ENCODE data around the gene OLFML2A.

The OLFML2A gene

GRCh38 chr9:124860582-124861341 lies 83.8 kb downstream of the OLFML2A start:
- WGBS (ENCODE audit: insufficient coverage), result 21% methylated on average over 10 of the region's 12 CpGs
- ChIA-PET POLR2A (interaction anchor here (0.6 to 2.3 kb wide), 3 partner anchors 7 to 89 kb away, joined by 4 to 8 read pairs (median 7); partner anchors contain the start of gene WDR38), CTCF (interaction anchor here (0.7 to 21.5 kb wide), 8 partner anchors 8 to 95 kb away, joined by 3 to 547 read pairs (median 4); partner anchors contain the start of genes NR6A1, OLFML2A and WDR38)
- no peak for DNase-seq
- no peaks in the 10 kb centered on the region for H3K9me3 ChIP-seq (ENCODE audit: control extremely low read depth in 1 of 5, control insufficient read depth in 4 of 5, insufficient read depth in 2 of 5, low read depth in 1 of 5, low read length in 4 of 5)
- H3K4me1 ChIP-seq (ENCODE audit: control extremely low read depth in 1 of 4, control insufficient read depth in 4 of 4, insufficient read depth in 4 of 4, low read length in 3 of 4), result peaks cover 11 to 35% (median 26%) of the 10 kb centered on the region in 4 experiments
- peaks cover 15 to 49% (median 41%) of the 10 kb centered on the region in 4 experiments for H3K36me3 ChIP-seq (ENCODE audit: control insufficient read depth in 4 of 4, insufficient read depth in 4 of 4, low read length in 3 of 4)
- no peaks in the 10 kb centered on the region for H3K27me3 ChIP-seq (replicated peaks in 2 of 5; ENCODE audit: control insufficient read depth in 4 of 5, insufficient read depth in 5 of 5, low read length in 4 of 5)
- H3K27ac ChIP-seq (ENCODE audit: insufficient read depth in 1 of 2, low read depth in 1 of 2, low read length in 2 of 2, poor library complexity in 1 of 2, severe bottlenecking in 2 of 2), result peak overlapping the region; percentile 91 to 96
- H3K4me3 ChIP-seq (ENCODE audit: control insufficient read depth in 1 of 7, extremely low read depth in 1 of 7, insufficient read depth in 4 of 7, low read depth in 2 of 7, low read length in 6 of 7), result peak overlapping the region; percentile 78 to 94 (median 84)

GRCh38 chr9:124861342-124862229 lies 84.7 kb downstream of the OLFML2A start, which contains the start of the genes ARPC5L and RPL35:
TSS of gene ARPC5L (plus strand) at chr9:124862130. CDS start at chr9:124869291, 7,161 bp downstream.
TSS of gene RPL35 (minus strand) at chr9:124861957. CDS start at chr9:124861912, 45 bp downstream.
- POLR2A ChIA-PET, result interaction anchor here (0.6 to 2.3 kb wide), 5 partner anchors 8 to 95 kb away, joined by 3 to 8 read pairs (median 5); partner anchors contain the start of genes NR6A1 and WDR38
- peak within 1 kb of the TSS; percentile 91 to 96 for H3K27ac ChIP-seq (ENCODE audit: insufficient read depth in 1 of 2, low read depth in 1 of 2, low read length in 2 of 2, poor library complexity in 1 of 2, severe bottlenecking in 2 of 2)
- H3K27me3 ChIP-seq (replicated peaks in 2 of 5; ENCODE audit: control insufficient read depth in 4 of 5, insufficient read depth in 5 of 5, low read length in 4 of 5), result no peaks in the 10 kb centered on the region
- 0% methylated on average over 83 of the region's 92 CpGs for WGBS (ENCODE audit: insufficient coverage)
- peaks cover 11 to 35% (median 26%) of the 10 kb centered on the region in 4 experiments for H3K4me1 ChIP-seq (ENCODE audit: control extremely low read depth in 1 of 4, control insufficient read depth in 4 of 4, insufficient read depth in 4 of 4, low read length in 3 of 4)
- H3K4me3 ChIP-seq (ENCODE audit: control insufficient read depth in 1 of 7, extremely low read depth in 1 of 7, insufficient read depth in 4 of 7, low read depth in 2 of 7, low read length in 6 of 7), result peak within 1 kb of the TSS; percentile 78 to 94 (median 84)
- CTCF ChIA-PET, result interaction anchor here (0.7 to 21.5 kb wide), 11 partner anchors 9 to 96 kb away, joined by 3 to 547 read pairs (median 4); partner anchors contain the start of genes NR6A1, OLFML2A and WDR38
- DNase-seq, result peak; percentile 95 to 98 (median 98)
- peaks cover 15 to 47% (median 39%) of the 10 kb centered on the region in 4 experiments for H3K36me3 ChIP-seq (ENCODE audit: control insufficient read depth in 4 of 4, insufficient read depth in 4 of 4, low read length in 3 of 4)
- H3K9me3 ChIP-seq (ENCODE audit: control extremely low read depth in 1 of 5, control insufficient read depth in 4 of 5, insufficient read depth in 2 of 5, low read depth in 1 of 5, low read length in 4 of 5), result no peaks in the 10 kb centered on the region

GRCh38 chr9:124863371-124863871 lies 86.5 kb downstream of the OLFML2A start:
- CTCF ChIA-PET, result interaction anchor here (1.0 to 21.5 kb wide), 6 partner anchors 14 to 231 kb away, joined by 3 to 547 read pairs (median 4); partner anchors contain the start of genes NR6A1 and OLFML2A
- no peaks in the 10 kb centered on the region for H3K9me3 ChIP-seq (ENCODE audit: control extremely low read depth in 1 of 5, control insufficient read depth in 4 of 5, insufficient read depth in 2 of 5, low read depth in 1 of 5, low read length in 4 of 5)
- POLR2A ChIA-PET, result interaction anchor here (0.7 to 2.3 kb wide), 2 partner anchors 10 to 205 kb away, joined by 3 to 7 read pairs; partner anchors contain the start of gene WDR38
- peaks cover 14 to 48% (median 37%) of the 10 kb centered on the region in 4 experiments for H3K4me1 ChIP-seq (ENCODE audit: control extremely low read depth in 1 of 4, control insufficient read depth in 4 of 4, insufficient read depth in 4 of 4, low read length in 3 of 4)
- no peak overlapping the region for H3K4me3 ChIP-seq (ENCODE audit: control insufficient read depth in 1 of 7, extremely low read depth in 1 of 7, insufficient read depth in 4 of 7, low read depth in 2 of 7, low read length in 6 of 7)
- no peak overlapping the region for H3K27ac ChIP-seq (ENCODE audit: insufficient read depth in 1 of 2, low read depth in 1 of 2, low read length in 2 of 2, poor library complexity in 1 of 2, severe bottlenecking in 2 of 2)
- no peak for DNase-seq
- no peaks in the 10 kb centered on the region for H3K27me3 ChIP-seq (replicated peaks in 2 of 5; ENCODE audit: control insufficient read depth in 4 of 5, insufficient read depth in 5 of 5, low read length in 4 of 5)
- peaks cover 7 to 29% (median 24%) of the 10 kb centered on the region in 4 experiments for H3K36me3 ChIP-seq (ENCODE audit: control insufficient read depth in 4 of 4, insufficient read depth in 4 of 4, low read length in 3 of 4)
- WGBS (ENCODE audit: insufficient coverage), result 80% methylated on average over 5 of the region's 7 CpGs
